GM12878 (cell line): ENCODE results near the gene ADCK1. TPM values are rescaled to one million over a fixed set of nuclear protein-coding genes. Genes with fewer than 3 reads are reported as not detected.

Source experiments
- ATAC-seq: fragments of 200-7000 bp; cut with Tn5 transposase; 3 replicates; pipeline ENCODE4 v1.9.1; 2020; ENCODE audit warnings: mild to moderate bottlenecking, moderate library complexity
- BruUV-seq: library from RNA; stranded (reverse); fragments of 400-500 nt; replicated peaks from 2 replicates; lab custom pipeline; 2021; lab: Mats Ljungman, UMichigan
- CTCF ChIA-PET: fragments of 300-600 bp; sonication (Branson Sonifier 250); formaldehyde crosslinking; extraction: SDS; loops from one replicate; lab custom pipeline; 2021; ENCODE audit warnings: inconsistent platforms; lab: Yijun Ruan, JAX
- POLR2A ChIA-PET: fragments of 350-600 bp; formaldehyde crosslinking; extraction: SDS; loops from one replicate; lab custom pipeline; 2021; ENCODE audit warnings: inconsistent platforms; lab: Charles Lee
- RAD21 ChIA-PET: fragments of 300-600 bp; sonication (Branson Sonifier 250); formaldehyde crosslinking; loops from one replicate; lab custom pipeline; 2023; ENCODE audit warnings: antibody characterized with exemption; ENCODE audit not compliant: unreplicated experiment; lab: Charles Lee
- SMC1A ChIA-PET: fragments of 300-600 bp; sonication (Branson Sonifier 250); formaldehyde crosslinking; loops from one replicate; lab custom pipeline; 2023; ENCODE audit not compliant: unreplicated experiment, uncharacterized antibody; lab: Charles Lee
- DNase-seq: peaks from one replicate; pipeline ENCODE4 v3.0.0-alpha.2; 2011; ENCODE audit warnings: low read depth, low spot score
- FAIRE-seq: peaks from 3 replicates; lab custom pipeline; 2011; peaks lifted over from hg19 to GRCh38; lab: Jason Lieb, UNC
- H2AFZ ChIP-seq: 2 replicates; pipeline ENCODE4 v1.6.0; 2011; ENCODE audit warnings: low read depth, low read length, control low read depth; ENCODE audit not compliant: control insufficient read depth
- H3K27ac ChIP-seq: 2 replicates; pipeline ENCODE4 v1.5.1; 2011; ENCODE audit warnings: control low read depth; ENCODE audit not compliant: control insufficient read depth, insufficient read depth
- H3K27me3 ChIP-seq, 2 experiments: replicated peaks in 1 of 2; 2 replicates each; pipeline versions ENCODE4 v1.6.0 to v1.6.1; 2011; ENCODE audit warnings: low read length in 1 of 2; ENCODE audit not compliant: control insufficient read depth in 2 of 2, insufficient read depth in 2 of 2
- H3K36me3 ChIP-seq, 2 experiments: 2 replicates each; pipeline ENCODE4 v1.5.1; 2011; ENCODE audit warnings: low read length in 1 of 2; ENCODE audit not compliant: control insufficient read depth in 2 of 2, insufficient read depth in 2 of 2
- H3K4me1 ChIP-seq: 2 replicates; pipeline ENCODE4 v1.6.1; 2011; ENCODE audit warnings: mild to moderate bottlenecking, low read length, moderate library complexity, mixed read lengths; ENCODE audit not compliant: control insufficient read depth, insufficient read depth
- H3K4me2 ChIP-seq: 2 replicates; pipeline ENCODE4 v1.6.0; 2011; ENCODE audit warnings: control low read depth; ENCODE audit not compliant: control insufficient read depth, insufficient read depth
- H3K4me3 ChIP-seq: fragments of 200-600 bp; sonication (generic); 2 replicates; pipeline ENCODE4 v1.5.1; 2016
- H3K79me2 ChIP-seq: 2 replicates; pipeline ENCODE4 v1.6.0; 2011; ENCODE audit warnings: low read length; ENCODE audit not compliant: control insufficient read depth, insufficient read depth
- H3K9ac ChIP-seq: 2 replicates; pipeline ENCODE4 v1.8.0; 2011; ENCODE audit warnings: low read length, control low read depth, mixed read lengths; ENCODE audit not compliant: control insufficient read depth, insufficient read depth
- H3K9me3 ChIP-seq: replicated peaks from 3 replicates; pipeline ENCODE4 v1.5.1; 2011; ENCODE audit warnings: mild to moderate bottlenecking, low read length; ENCODE audit not compliant: control insufficient read depth, insufficient read depth
- H4K20me1 ChIP-seq: 2 replicates; pipeline ENCODE4 v1.6.0; 2011; ENCODE audit not compliant: control insufficient read depth, insufficient read depth
- CBX5 ChIP-seq: sonication (generic); IDR thresholded peaks from 2 replicates; pipeline ENCODE4 v1.6.1; 2016; ENCODE audit warnings: low read depth, moderate library complexity, mild to moderate bottlenecking, inconsistent platforms
- CHD4 ChIP-seq: fragments of 200-600 bp; sonication (generic); IDR thresholded peaks from 2 replicates; pipeline ENCODE4 v1.6.1; 2016; ENCODE audit warnings: mild to moderate bottlenecking
- CREB1 ChIP-seq: IDR thresholded peaks from 2 replicates; pipeline ENCODE4 v1.6.1; 2012; ENCODE audit warnings: low read depth, mild to moderate bottlenecking, inconsistent platforms
- EZH2 ChIP-seq: IDR thresholded peaks from 2 replicates; pipeline ENCODE4 v1.6.1; 2012; ENCODE audit warnings: low read depth, mild to moderate bottlenecking, control low read depth, inconsistent platforms, low read length, borderline replicate concordance; ENCODE audit not compliant: control insufficient read depth
- IRF3 ChIP-seq: fragments of 450-650 bp; IDR thresholded peaks from 2 replicates; pipeline ENCODE4 v1.6.1; 2014; ENCODE audit warnings: mild to moderate bottlenecking
- MEF2A ChIP-seq: IDR thresholded peaks from 2 replicates; pipeline ENCODE4 v1.6.1; 2011; ENCODE audit warnings: low read depth, mild to moderate bottlenecking, low read length, moderate library complexity; ENCODE audit not compliant: insufficient read depth
- MXI1 ChIP-seq: fragments of 150-350 bp; IDR thresholded peaks from 2 replicates; pipeline ENCODE4 v1.6.1; 2011; ENCODE audit warnings: low read depth, mild to moderate bottlenecking, inconsistent platforms, low read length, improper control_type of control experiment
- MYC ChIP-seq: IDR thresholded peaks from 2 replicates; pipeline ENCODE4 v1.6.1; 2011; ENCODE audit warnings: mild to moderate bottlenecking, low read length, moderate library complexity, inconsistent platforms; ENCODE audit not compliant: insufficient read depth, insufficient replicate concordance, insufficient read length, severe bottlenecking
- NR2C2 ChIP-seq: IDR thresholded peaks from 2 replicates; pipeline ENCODE4 v1.6.1; 2011; ENCODE audit warnings: borderline replicate concordance, low read depth; ENCODE audit not compliant: control insufficient read depth, insufficient read length
- PAX5 ChIP-seq: IDR thresholded peaks from 2 replicates; pipeline ENCODE4 v1.6.1; 2011; ENCODE audit warnings: low read depth, low read length, borderline replicate concordance
- PKNOX1 ChIP-seq: fragments of 450-650 bp; IDR thresholded peaks from 2 replicates; pipeline ENCODE4 v1.6.1; 2016; ENCODE audit warnings: mild to moderate bottlenecking
- POLR2AphosphoS2 ChIP-seq: IDR thresholded peaks from 2 replicates; pipeline ENCODE4 v1.6.1; 2011; ENCODE audit warnings: low read depth, mild to moderate bottlenecking, low read length, improper control_type of control experiment, moderate library complexity
- RCOR1 ChIP-seq: conservative IDR thresholded peaks from 2 replicates; pipeline ENCODE4 v1.6.1; 2012; ENCODE audit warnings: low read depth, low read length, improper control_type of control experiment
- SMAD1 ChIP-seq: fragments of 450-650 bp; IDR thresholded peaks from 2 replicates; pipeline ENCODE4 v1.6.1; 2018; ENCODE audit warnings: mild to moderate bottlenecking, low read depth; ENCODE audit not compliant: partially characterized antibody
- SREBF2 ChIP-seq: IDR thresholded peaks from 2 replicates; pipeline ENCODE4 v1.6.1; 2012; ENCODE audit warnings: mild to moderate bottlenecking, low read length
- SUPT20H ChIP-seq: IDR thresholded peaks from 2 replicates; pipeline ENCODE4 v1.6.1; 2011; ENCODE audit warnings: low read depth, mild to moderate bottlenecking, low read length, moderate library complexity, borderline replicate concordance; ENCODE audit not compliant: control insufficient read depth
- ZNF207 ChIP-seq: fragments of 450-650 bp; IDR thresholded peaks from 2 replicates; pipeline ENCODE4 v1.6.1; 2014; ENCODE audit warnings: antibody characterized with exemption, mild to moderate bottlenecking, borderline replicate concordance
- ZNF217 ChIP-seq: fragments of 450-650 bp; IDR thresholded peaks from 2 replicates; pipeline ENCODE4 v1.6.1; 2017; ENCODE audit warnings: antibody characterized with exemption, mild to moderate bottlenecking
- WGBS: methylation state at CpG from one replicate; pipeline ENCODE4 v1.1.6; 2016; ENCODE audit warnings: low lambda C conversion rate; ENCODE audit not compliant: insufficient replicate concordance, insufficient coverage; ENCODE audit errors: missing lambda C conversion rate; 5-methylcytosine and 5-hydroxymethylcytosine counted together
- in situ Hi-C: fragments of 300-500 bp; cut with MboI; formaldehyde crosslinking; loops from 9 replicates; pipeline ENCODE4 v1.14.3; 2018; ENCODE audit warnings: mixed read lengths
- intact Hi-C: fragments of 100-400 bp; cut with micrococcal nuclease; formaldehyde crosslinking; loops from one replicate; pipeline ENCODE4 v1.14.2; 2022; ENCODE audit not compliant: unreplicated experiment
- polyA plus RNA-seq, 11 experiments: library from polyadenylated mRNA; depleted of rRNA in 4 of 11; unstranded in 6 of 11; stranded (reverse) in 5 of 11; fragments of >200 nt; fragmentation: Nextera tagmentation in 4 of 11; fragmentation: Illumina TruSeq in 1 of 11; extraction: Ambion mirVana in 4 of 11; extraction: Trizol in 1 of 11; gene quantifications; 1 replicate in 1 of 11; 2 replicates in 10 of 11; pipeline versions ENCODE4 v1.2.1 to v1.2.3, GENCODE V29; 2011 to 2016; ENCODE audit warnings: inconsistent platforms in 2 of 11, missing spikeins in 2 of 11, low read depth in 1 of 11
- total RNA-seq, 4 experiments: library from RNA; depleted of rRNA in 3 of 4; stranded (reverse); fragments of >200 nt in 3 of 4; fragmentation: Illumina TruSeq in 1 of 4; extraction: Trizol in 1 of 4; gene quantifications; 2 replicates each; pipeline versions ENCODE4 v1.2.1 to v1.2.3, GENCODE V29; 2013 to 2021
- TF ChIP-seq, protein P1 (sequence below): fragments of 450-650 bp; IDR thresholded peaks from 2 replicates; pipeline ENCODE4 v1.6.1; 2017; ENCODE audit warnings: mild to moderate bottlenecking

The ADCK1 gene
- total and polyA plus RNA-seq, 10 of the 15 experiments (the other 5 are each of a cell fraction or from before 2014, with no cell fraction given) = 3.3 to 8.5 (median 5.1) TPM

DNA sequence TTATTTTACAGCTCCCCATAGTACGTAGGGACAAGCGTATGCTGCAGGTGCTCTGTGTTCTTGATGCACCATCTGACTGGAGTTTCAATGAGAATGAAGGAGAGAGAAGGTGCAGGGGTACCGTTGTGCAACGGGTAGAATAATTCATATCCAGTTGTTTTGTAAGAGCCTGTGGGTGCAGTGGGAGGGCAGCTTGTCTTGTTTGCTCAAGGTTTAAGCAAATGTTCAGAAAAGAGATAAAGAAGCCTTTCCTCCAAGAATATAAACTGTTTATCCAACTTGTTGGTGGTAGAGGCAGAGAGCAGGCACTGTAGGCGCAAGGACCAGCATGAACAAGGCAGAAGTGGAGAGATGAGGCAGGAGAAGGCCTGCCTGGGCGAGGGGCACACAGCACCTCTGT lies 64.2 kb downstream of the ADCK1 start:
- DNase-seq = no peak
- POLR2A ChIA-PET = interaction anchor here (0.5 kb wide), 1 partner anchor 396 kb away, joined by 5 read pairs; no protein-coding TSS in a partner anchor
- Histone ChIP-seq H4K20me1 (no peaks in the 10 kb centered on the region), H3K27me3 (no peaks in the 10 kb centered on the region), H3K36me3 (no peaks in the 10 kb centered on the region), H3K9ac (no peak overlapping the region), H3K9me3 (no peaks in the 10 kb centered on the region), H3K4me1 (no peaks in the 10 kb centered on the region), H3K4me2 (no peak overlapping the region), H2AFZ (no peak overlapping the region), H3K4me3 (no peak overlapping the region), H3K27ac (no peak overlapping the region), H3K79me2 (no peaks in the 10 kb centered on the region)
- in situ Hi-C loops = loop anchor here (10.0 kb wide), 2 partner anchors 731 to 971 kb away; no protein-coding TSS in a partner anchor
- RAD21 ChIA-PET = no interaction called here
- CTCF ChIA-PET = interaction anchor here (0.7 to 5.7 kb wide), 5 partner anchors 10 to 713 kb away, joined by 3 to 40 read pairs (median 4); no protein-coding TSS in a partner anchor
- TF ChIP-seq, protein P1, sequence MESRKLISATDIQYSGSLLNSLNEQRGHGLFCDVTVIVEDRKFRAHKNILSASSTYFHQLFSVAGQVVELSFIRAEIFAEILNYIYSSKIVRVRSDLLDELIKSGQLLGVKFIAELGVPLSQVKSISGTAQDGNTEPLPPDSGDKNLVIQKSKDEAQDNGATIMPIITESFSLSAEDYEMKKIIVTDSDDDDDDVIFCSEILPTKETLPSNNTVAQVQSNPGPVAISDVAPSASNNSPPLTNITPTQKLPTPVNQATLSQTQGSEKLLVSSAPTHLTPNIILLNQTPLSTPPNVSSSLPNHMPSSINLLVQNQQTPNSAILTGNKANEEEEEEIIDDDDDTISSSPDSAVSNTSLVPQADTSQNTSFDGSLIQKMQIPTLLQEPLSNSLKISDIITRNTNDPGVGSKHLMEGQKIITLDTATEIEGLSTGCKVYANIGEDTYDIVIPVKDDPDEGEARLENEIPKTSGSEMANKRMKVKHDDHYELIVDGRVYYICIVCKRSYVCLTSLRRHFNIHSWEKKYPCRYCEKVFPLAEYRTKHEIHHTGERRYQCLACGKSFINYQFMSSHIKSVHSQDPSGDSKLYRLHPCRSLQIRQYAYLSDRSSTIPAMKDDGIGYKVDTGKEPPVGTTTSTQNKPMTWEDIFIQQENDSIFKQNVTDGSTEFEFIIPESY = no peak
- TF ChIP-seq MYC (no peak), SUPT20H (no peak), PAX5 (no peak), RCOR1 (no peak), MEF2A (no peak), IRF3 (no peak), SMAD1 (no peak), ZNF207 (no peak), CREB1 (no peak), ZNF217 (no peak), SREBF2 (no peak), CHD4 (no peak), EZH2 (no peak), PKNOX1 (no peak), NR2C2 (no peak), CBX5 (no peak), POLR2AphosphoS2 (no peak), MXI1 (no peak)
- intact Hi-C loops = loop anchor here (5.0 to 10.0 kb wide), 3 partner anchors 121 to 973 kb away; no protein-coding TSS in a partner anchor
- 76% methylated on average over 6 of the region's 6 CpGs for WGBS
- BruUV-seq = no TSS peak
- no peak for ATAC-seq
- SMC1A ChIA-PET = no interaction called here
- no peak for FAIRE-seq
